ENCODE results near the gene COBLL1. TPM values are rescaled to one million over a fixed set of nuclear protein-coding genes. Genes with fewer than 3 reads are reported as not detected.
A peak's percentile ranks its signal among the peaks of the same experiment; 100 is the strongest.

COBLL1 gene
- total and polyA plus RNA-seq, 2 donors (not counting 1 experiment from before 2014, with no cell fraction given) = 10.1 to 11.9 TPM

GRCh38 chr2:164840930-164841718 lies 499 bp downstream of the COBLL1 start:
- H3K9ac ChIP-seq (ENCODE audit: insufficient read depth, low read length) = peak overlapping the region; percentile 89
- peak overlapping the region; percentile 60 for H3K27ac ChIP-seq (ENCODE audit: insufficient read depth, low read length)
- TF ChIP-seq, protein P1, sequence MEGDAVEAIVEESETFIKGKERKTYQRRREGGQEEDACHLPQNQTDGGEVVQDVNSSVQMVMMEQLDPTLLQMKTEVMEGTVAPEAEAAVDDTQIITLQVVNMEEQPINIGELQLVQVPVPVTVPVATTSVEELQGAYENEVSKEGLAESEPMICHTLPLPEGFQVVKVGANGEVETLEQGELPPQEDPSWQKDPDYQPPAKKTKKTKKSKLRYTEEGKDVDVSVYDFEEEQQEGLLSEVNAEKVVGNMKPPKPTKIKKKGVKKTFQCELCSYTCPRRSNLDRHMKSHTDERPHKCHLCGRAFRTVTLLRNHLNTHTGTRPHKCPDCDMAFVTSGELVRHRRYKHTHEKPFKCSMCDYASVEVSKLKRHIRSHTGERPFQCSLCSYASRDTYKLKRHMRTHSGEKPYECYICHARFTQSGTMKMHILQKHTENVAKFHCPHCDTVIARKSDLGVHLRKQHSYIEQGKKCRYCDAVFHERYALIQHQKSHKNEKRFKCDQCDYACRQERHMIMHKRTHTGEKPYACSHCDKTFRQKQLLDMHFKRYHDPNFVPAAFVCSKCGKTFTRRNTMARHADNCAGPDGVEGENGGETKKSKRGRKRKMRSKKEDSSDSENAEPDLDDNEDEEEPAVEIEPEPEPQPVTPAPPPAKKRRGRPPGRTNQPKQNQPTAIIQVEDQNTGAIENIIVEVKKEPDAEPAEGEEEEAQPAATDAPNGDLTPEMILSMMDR (conservative IDR thresholded peaks at IDR 0.05 in 1 of 2, IDR thresholded peaks at IDR 0.05 in 1 of 2; ENCODE audit: low read depth in 1 of 2, low read length in 2 of 2) = no peak
- no peak for TF ChIP-seq EZH2 (IDR thresholded peaks at IDR 0.05; ENCODE audit: low read length, missing control alignments)
- H3K4me1 ChIP-seq (ENCODE audit: control insufficient read depth, extremely low read depth, insufficient read depth, low read length) = peaks cover 9% of the 10 kb centered on the region
- H2AFZ ChIP-seq (ENCODE audit: low read length) = peak overlapping the region; percentile 83
- peak overlapping the region; percentile 98 for H3K4me2 ChIP-seq (ENCODE audit: extremely low read depth, insufficient read depth, low read length)
- H3K4me3 ChIP-seq (replicated peaks in 1 of 4; ENCODE audit: control extremely low read depth in 1 of 4, insufficient read depth in 1 of 4, low read depth in 3 of 4, low read length in 4 of 4) = peak overlapping the region; percentile 66 to 80 (median 70)
- no peaks in the 10 kb centered on the region for H3K36me3 ChIP-seq (ENCODE audit: control insufficient read depth, insufficient read depth, low read length)
- DNase-seq (ENCODE audit: low read depth in 2 of 2) = peak; percentile 30 to 71
- no peaks in the 10 kb centered on the region for H3K9me3 ChIP-seq (ENCODE audit: control insufficient read depth, insufficient read depth, low read depth, low read length)
- H4K20me1 ChIP-seq (ENCODE audit: control insufficient read depth, extremely low read depth, insufficient read depth, low read length) = no peaks in the 10 kb centered on the region
- no peaks in the 10 kb centered on the region for H3K27me3 ChIP-seq (ENCODE audit: control insufficient read depth, insufficient read depth, low read length)
- H3K79me2 ChIP-seq (ENCODE audit: control insufficient read depth, insufficient read depth, low read length) = peaks cover 4% of the 10 kb centered on the region

GRCh38 chr2:164840458-164840929 lies 1.1 kb downstream of the COBLL1 start:
- H3K4me3 ChIP-seq (replicated peaks in 1 of 4; ENCODE audit: control extremely low read depth in 1 of 4, insufficient read depth in 1 of 4, low read depth in 3 of 4, low read length in 4 of 4) = peak overlapping the region; percentile 37 to 80 (median 68)
- H3K4me1 ChIP-seq (ENCODE audit: control insufficient read depth, extremely low read depth, insufficient read depth, low read length) = peaks cover 9% of the 10 kb centered on the region
- DNase-seq (ENCODE audit: low read depth in 2 of 2) = peak in 1 of 2 donors; percentile 6
- H3K9ac ChIP-seq (ENCODE audit: insufficient read depth, low read length) = peak overlapping the region; percentile 89
- peak overlapping the region; percentile 98 for H3K4me2 ChIP-seq (ENCODE audit: extremely low read depth, insufficient read depth, low read length)
- H3K9me3 ChIP-seq (ENCODE audit: control insufficient read depth, insufficient read depth, low read depth, low read length) = no peaks in the 10 kb centered on the region
- TF ChIP-seq, protein P1 (conservative IDR thresholded peaks at IDR 0.05 in 1 of 2, IDR thresholded peaks at IDR 0.05 in 1 of 2; ENCODE audit: low read depth in 1 of 2, low read length in 2 of 2) = no peak
- TF ChIP-seq EZH2 (IDR thresholded peaks at IDR 0.05; ENCODE audit: low read length, missing control alignments) = no peak
- H3K27ac ChIP-seq (ENCODE audit: insufficient read depth, low read length) = peak overlapping the region; percentile 60
- no peaks in the 10 kb centered on the region for H4K20me1 ChIP-seq (ENCODE audit: control insufficient read depth, extremely low read depth, insufficient read depth, low read length)
- no peaks in the 10 kb centered on the region for H3K36me3 ChIP-seq (ENCODE audit: control insufficient read depth, insufficient read depth, low read length)
- peak overlapping the region; percentile 67 for H2AFZ ChIP-seq (ENCODE audit: low read length)
- peaks cover 5% of the 10 kb centered on the region for H3K79me2 ChIP-seq (ENCODE audit: control insufficient read depth, insufficient read depth, low read length)
- no peaks in the 10 kb centered on the region for H3K27me3 ChIP-seq (ENCODE audit: control insufficient read depth, insufficient read depth, low read length)

DNA sequence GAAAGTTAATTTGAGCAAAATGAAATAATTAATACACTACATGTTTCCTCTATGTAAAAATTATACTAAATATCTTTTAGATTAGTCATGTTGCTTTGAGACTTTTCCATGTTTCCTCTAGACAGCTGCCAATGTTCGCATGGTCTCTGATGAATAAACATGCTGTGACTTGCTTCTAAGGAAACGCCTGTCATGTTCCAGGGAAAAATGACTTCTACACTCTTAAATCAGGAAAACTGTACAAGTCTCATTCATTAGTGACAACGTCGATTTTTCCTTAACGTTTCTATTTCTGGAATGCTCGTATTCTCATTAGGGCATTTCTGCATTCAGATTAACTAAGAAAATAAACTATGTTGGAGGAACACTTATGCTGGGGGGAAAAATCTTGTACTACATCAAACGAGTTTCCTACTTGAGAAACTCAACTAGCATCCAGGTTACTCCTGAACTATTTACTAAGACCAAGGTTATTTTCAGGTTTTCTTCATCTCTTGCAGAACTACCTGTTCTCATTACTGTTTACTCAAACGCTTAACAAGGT lies 1.6 kb downstream of the COBLL1 start:
- peaks cover 9% of the 10 kb centered on the region for H3K79me2 ChIP-seq (ENCODE audit: control insufficient read depth, insufficient read depth, low read length)
- no peaks in the 10 kb centered on the region for H3K9me3 ChIP-seq (ENCODE audit: control insufficient read depth, insufficient read depth, low read depth, low read length)
- peak; percentile 26 to 56 for DNase-seq (ENCODE audit: low read depth in 2 of 2)
- no peak overlapping the region for H3K9ac ChIP-seq (ENCODE audit: insufficient read depth, low read length)
- H3K27me3 ChIP-seq (ENCODE audit: control insufficient read depth, insufficient read depth, low read length) = no peaks in the 10 kb centered on the region
- H3K4me2 ChIP-seq (ENCODE audit: extremely low read depth, insufficient read depth, low read length) = peak overlapping the region; percentile 98
- H3K36me3 ChIP-seq (ENCODE audit: control insufficient read depth, insufficient read depth, low read length) = no peaks in the 10 kb centered on the region
- peak overlapping the region; percentile 37 to 80 (median 68) for H3K4me3 ChIP-seq (replicated peaks in 1 of 4; ENCODE audit: control extremely low read depth in 1 of 4, insufficient read depth in 1 of 4, low read depth in 3 of 4, low read length in 4 of 4)
- peaks cover 9% of the 10 kb centered on the region for H3K4me1 ChIP-seq (ENCODE audit: control insufficient read depth, extremely low read depth, insufficient read depth, low read length)
- H3K27ac ChIP-seq (ENCODE audit: insufficient read depth, low read length) = peak overlapping the region; percentile 60
- H4K20me1 ChIP-seq (ENCODE audit: control insufficient read depth, extremely low read depth, insufficient read depth, low read length) = no peaks in the 10 kb centered on the region
- H2AFZ ChIP-seq (ENCODE audit: low read length) = no peak overlapping the region
- no peak for TF ChIP-seq EZH2 (IDR thresholded peaks at IDR 0.05; ENCODE audit: low read length, missing control alignments)
- TF ChIP-seq, protein P1 (conservative IDR thresholded peaks at IDR 0.05 in 1 of 2, IDR thresholded peaks at IDR 0.05 in 1 of 2; ENCODE audit: low read depth in 1 of 2, low read length in 2 of 2) = no peak

All from fibroblast of lung (primary cell).